ENCODE results near the gene PIN4. TPM values are rescaled to one million over a fixed set of nuclear protein-coding genes. Genes with fewer than 3 reads are reported as not detected.

PIN4 gene
- total and polyA plus RNA-seq, 2 donors (not counting 3 experiments of a cell fraction or from before 2014, with no cell fraction given) = 4.5 to 10.4 TPM

DNA sequence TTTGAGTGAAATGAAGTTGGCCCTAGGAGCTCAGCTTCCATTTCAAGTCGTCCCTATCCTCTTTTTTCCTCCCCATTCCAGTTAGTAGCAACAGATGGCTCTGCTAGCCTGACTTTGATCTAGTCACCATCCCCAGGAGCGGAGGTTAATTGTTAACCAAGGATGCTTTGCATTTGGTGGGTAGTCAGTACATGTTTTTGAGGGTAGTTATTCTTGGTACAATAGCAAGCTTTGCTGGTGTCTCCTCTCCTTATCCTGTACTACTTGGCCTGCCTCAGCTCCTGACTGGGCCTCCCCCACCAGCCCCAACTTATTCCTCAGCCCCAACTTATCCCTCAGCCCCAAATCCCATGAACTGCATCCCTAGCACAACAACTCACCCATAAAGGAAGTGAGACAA, 35.0 kb upstream of the PIN4 start:
- H3K9me3 ChIP-seq (replicated peaks; ENCODE audit: control insufficient read depth, insufficient read depth, low read length) = no peaks in the 10 kb centered on the region
- no peaks in the 10 kb centered on the region for H3K79me2 ChIP-seq (ENCODE audit: control insufficient read depth, insufficient read depth, low read length)
- no peaks in the 10 kb centered on the region for H3K27me3 ChIP-seq (ENCODE audit: control insufficient read depth in 2 of 2, insufficient read depth in 2 of 2, low read length in 2 of 2)
- BruUV-seq (replicated peaks) = no TSS peak
- no peaks in the 10 kb centered on the region for H4K20me1 ChIP-seq (replicated peaks; ENCODE audit: control insufficient read depth, extremely low read depth, insufficient read depth, low read length)
- H3K27ac ChIP-seq (ENCODE audit: insufficient read depth, low read depth, low read length) = no peak overlapping the region
- H3K4me1 ChIP-seq (ENCODE audit: control insufficient read depth, extremely low read depth, insufficient read depth, low read length) = peaks cover 5% of the 10 kb centered on the region
- no peak overlapping the region for H2AFZ ChIP-seq (ENCODE audit: low read depth, low read length)
- H3K9ac ChIP-seq (replicated peaks; ENCODE audit: extremely low read depth, insufficient read depth, low read length) = no peak overlapping the region
- no peak overlapping the region for H3K4me2 ChIP-seq (ENCODE audit: insufficient read depth, low read length)
- DNase-seq (ENCODE audit: low read depth, low spot score) (no peak), FAIRE-seq (no peak)
- ChIA-PET CTCF (no interaction called here), POLR2A (no interaction called here)
- dilution Hi-C loops (cut with MboI; ENCODE audit: extremely low pct_ligation_motif_present, low sequenced_read_pairs) = no loop called here
- no peak for TF ChIP-seq EZH2 (IDR thresholded peaks at IDR 0.05; ENCODE audit: borderline replicate concordance, low read depth, low read length, severe bottlenecking)
- TF ChIP-seq JUN (IDR thresholded peaks at IDR 0.05; ENCODE audit: borderline replicate concordance, insufficient read depth, insufficient read length, low read depth) = no peak
- TF ChIP-seq, protein P1, sequence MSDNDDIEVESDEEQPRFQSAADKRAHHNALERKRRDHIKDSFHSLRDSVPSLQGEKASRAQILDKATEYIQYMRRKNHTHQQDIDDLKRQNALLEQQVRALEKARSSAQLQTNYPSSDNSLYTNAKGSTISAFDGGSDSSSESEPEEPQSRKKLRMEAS (IDR thresholded peaks at IDR 0.05; ENCODE audit: insufficient read depth, insufficient read length) = no peak
- TF ChIP-seq MYC (IDR thresholded peaks at IDR 0.05; ENCODE audit: low read depth, low read length) = no peak
- TF ChIP-seq FOS (IDR thresholded peaks at IDR 0.05; ENCODE audit: borderline replicate concordance, insufficient read depth, low read length) = no peak
- no peak for TF ChIP-seq GATA2 (IDR thresholded peaks at IDR 0.05; ENCODE audit: insufficient read depth, insufficient read length, low read depth, low read length)
- no peak for TF ChIP-seq POLR2A (IDR thresholded peaks at IDR 0.05; ENCODE audit: low read depth, low read length)
- TF ChIP-seq POLR2AphosphoS5 (IDR thresholded peaks at IDR 0.05; ENCODE audit: insufficient read depth, low read depth, low read length) = no peak
- TF ChIP-seq, protein P2, sequence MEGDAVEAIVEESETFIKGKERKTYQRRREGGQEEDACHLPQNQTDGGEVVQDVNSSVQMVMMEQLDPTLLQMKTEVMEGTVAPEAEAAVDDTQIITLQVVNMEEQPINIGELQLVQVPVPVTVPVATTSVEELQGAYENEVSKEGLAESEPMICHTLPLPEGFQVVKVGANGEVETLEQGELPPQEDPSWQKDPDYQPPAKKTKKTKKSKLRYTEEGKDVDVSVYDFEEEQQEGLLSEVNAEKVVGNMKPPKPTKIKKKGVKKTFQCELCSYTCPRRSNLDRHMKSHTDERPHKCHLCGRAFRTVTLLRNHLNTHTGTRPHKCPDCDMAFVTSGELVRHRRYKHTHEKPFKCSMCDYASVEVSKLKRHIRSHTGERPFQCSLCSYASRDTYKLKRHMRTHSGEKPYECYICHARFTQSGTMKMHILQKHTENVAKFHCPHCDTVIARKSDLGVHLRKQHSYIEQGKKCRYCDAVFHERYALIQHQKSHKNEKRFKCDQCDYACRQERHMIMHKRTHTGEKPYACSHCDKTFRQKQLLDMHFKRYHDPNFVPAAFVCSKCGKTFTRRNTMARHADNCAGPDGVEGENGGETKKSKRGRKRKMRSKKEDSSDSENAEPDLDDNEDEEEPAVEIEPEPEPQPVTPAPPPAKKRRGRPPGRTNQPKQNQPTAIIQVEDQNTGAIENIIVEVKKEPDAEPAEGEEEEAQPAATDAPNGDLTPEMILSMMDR (IDR thresholded peaks at IDR 0.05; ENCODE audit: extremely low read depth in 1 of 2, insufficient read depth in 1 of 2, low read depth in 1 of 2, low read length in 2 of 2) = no peak
- H3K36me3 ChIP-seq (ENCODE audit: control insufficient read depth in 2 of 2, extremely low read depth in 1 of 2, insufficient read depth in 2 of 2, low read length in 2 of 2) = peaks cover 0 to 7% of the 10 kb centered on the region in 2 experiments
- no peak overlapping the region for H3K4me3 ChIP-seq (replicated peaks in 1 of 3; ENCODE audit: insufficient read depth in 1 of 3, low read depth in 1 of 3, low read length in 3 of 3)
- no peaks in the 10 kb centered on the region for H3K9me1 ChIP-seq (replicated peaks; ENCODE audit: control insufficient read depth, extremely low read depth, insufficient read depth, low read length)
- intact Hi-C loops (cut with micrococcal nuclease) = no loop called here

Data from endothelial cell of umbilical vein (primary cell).